Fibroblast of the aortic adventitia (primary cell): ENCODE data around the gene DMKN. TPM values are rescaled to one million over a fixed set of nuclear protein-coding genes. Genes with fewer than 3 reads are reported as not detected.

Source experiments
- DNase-seq: peaks from one replicate; pipeline ENCODE4 v3.0.0-alpha.2; 2010; ENCODE audit warnings: low read depth
- H3K4me3 ChIP-seq: 2 replicates; pipeline ENCODE4 v1.5.1; 2011; ENCODE audit warnings: low read depth, mild to moderate bottlenecking, control low read depth, low read length, moderate library complexity
- total RNA-seq: library from RNA; depleted of rRNA; stranded (reverse); fragments of >200 nt; gene quantifications from 2 replicates; pipeline ENCODE4 v1.2.3, GENCODE V29; 2012; ENCODE audit warnings: low replicate concordance
- TF ChIP-seq, protein P1 (sequence below): IDR thresholded peaks from 2 replicates; pipeline ENCODE4 v1.5.1; 2011; ENCODE audit warnings: mild to moderate bottlenecking, low read length, control low read depth, inconsistent platforms; ENCODE audit not compliant: insufficient read depth

The DMKN gene
- total RNA-seq, 1 donor, result 11.4 TPM

- TF ChIP-seq, protein P1, sequence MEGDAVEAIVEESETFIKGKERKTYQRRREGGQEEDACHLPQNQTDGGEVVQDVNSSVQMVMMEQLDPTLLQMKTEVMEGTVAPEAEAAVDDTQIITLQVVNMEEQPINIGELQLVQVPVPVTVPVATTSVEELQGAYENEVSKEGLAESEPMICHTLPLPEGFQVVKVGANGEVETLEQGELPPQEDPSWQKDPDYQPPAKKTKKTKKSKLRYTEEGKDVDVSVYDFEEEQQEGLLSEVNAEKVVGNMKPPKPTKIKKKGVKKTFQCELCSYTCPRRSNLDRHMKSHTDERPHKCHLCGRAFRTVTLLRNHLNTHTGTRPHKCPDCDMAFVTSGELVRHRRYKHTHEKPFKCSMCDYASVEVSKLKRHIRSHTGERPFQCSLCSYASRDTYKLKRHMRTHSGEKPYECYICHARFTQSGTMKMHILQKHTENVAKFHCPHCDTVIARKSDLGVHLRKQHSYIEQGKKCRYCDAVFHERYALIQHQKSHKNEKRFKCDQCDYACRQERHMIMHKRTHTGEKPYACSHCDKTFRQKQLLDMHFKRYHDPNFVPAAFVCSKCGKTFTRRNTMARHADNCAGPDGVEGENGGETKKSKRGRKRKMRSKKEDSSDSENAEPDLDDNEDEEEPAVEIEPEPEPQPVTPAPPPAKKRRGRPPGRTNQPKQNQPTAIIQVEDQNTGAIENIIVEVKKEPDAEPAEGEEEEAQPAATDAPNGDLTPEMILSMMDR, result no peak
- no peak for DNase-seq
- H3K4me3 ChIP-seq, result no peak overlapping the region
Measured at GRCh38 chr19:35498984-35499527, 14.4 kb downstream of the DMKN start.

- no peak for DNase-seq
- TF ChIP-seq, protein P1, result no peak
- no peak overlapping the region for H3K4me3 ChIP-seq
Measured at GRCh38 chr19:35498220-35498619, 15.2 kb downstream of the DMKN start.

GRCh38 chr19:35497406-35497805, 16.0 kb downstream of the DMKN start:
- H3K4me3 ChIP-seq, result no peak overlapping the region
- DNase-seq, result no peak
- TF ChIP-seq, protein P1, result no peak

DNA sequence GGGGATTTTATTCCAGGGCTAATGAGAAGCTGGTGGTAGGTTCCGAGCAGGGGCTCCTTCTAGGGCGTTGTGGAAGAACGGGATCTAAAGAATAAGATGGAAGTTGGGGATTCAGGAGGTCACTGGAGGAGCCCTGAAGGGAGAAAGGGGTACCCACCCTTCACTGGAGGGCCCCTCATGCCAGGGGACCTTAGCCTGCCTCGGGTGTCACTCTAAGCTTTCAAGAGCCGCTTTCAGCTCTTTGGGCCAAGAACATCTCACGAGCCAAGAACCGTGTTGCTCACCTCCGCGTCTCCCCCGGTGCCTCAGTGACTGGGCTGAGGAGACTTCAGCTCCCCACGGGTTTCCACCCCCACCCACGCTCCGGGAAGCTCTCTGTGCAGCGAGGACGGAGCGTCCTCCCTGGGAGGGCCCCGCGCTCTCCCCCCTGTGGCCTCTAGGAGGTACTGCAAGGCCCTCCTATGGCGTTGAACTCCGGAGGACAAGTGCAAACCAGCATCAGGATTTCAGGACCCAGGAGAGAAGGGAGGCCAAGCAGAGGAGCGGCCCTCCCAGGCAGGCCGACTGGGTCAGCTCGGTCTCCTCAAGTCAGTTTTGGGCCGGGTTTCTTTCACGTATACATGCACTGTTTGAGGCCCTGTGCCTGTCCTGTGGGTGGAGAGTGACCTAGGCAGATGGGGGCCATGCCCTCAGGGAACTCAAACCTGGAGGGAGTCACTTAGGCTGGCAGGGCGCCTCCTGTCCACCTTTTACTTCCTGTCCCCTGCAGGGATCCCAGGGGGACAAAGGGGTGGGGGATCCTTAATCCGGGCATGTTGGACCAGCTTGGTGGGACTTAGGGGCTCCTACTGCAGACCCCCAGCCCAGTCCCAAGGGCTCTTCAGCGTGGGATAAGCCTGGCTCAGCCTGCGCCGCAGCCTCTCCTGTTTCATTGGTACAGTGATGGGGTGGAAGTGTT, 18.1 kb downstream of the DMKN start:
- TF ChIP-seq, protein P1, result peak; percentile 100
- DNase-seq, result peak; percentile 63
- no peak overlapping the region for H3K4me3 ChIP-seq

DNA sequence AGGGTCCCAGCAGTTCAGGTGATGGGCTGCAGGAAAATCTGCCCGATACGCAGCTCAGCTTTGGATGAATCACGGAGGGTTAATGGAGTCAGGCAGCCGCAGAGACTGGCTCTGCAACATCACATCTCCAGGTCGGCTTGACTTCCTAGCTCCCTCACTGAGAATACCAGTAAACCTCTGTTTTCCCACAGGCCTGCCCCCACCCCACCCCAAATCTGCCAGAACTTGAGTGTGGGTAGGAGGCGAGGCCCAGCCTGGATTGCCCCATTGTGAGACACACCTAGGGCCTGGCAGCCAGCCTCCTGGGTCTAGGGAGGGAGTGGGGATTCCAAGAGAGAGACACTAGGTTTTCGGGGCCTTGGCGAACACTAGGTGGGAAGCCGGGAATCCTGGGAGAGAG, 19.5 kb downstream of the DMKN start:
- no peak overlapping the region for H3K4me3 ChIP-seq
- no peak for DNase-seq
- TF ChIP-seq, protein P1, result no peak

GRCh38 chr19:35491836-35492360, 21.6 kb downstream of the DMKN start:
- TF ChIP-seq, protein P1, result no peak
- H3K4me3 ChIP-seq, result no peak overlapping the region
- no peak for DNase-seq
